Measurements from ENCODE around the gene MSL3B.

GRCh38 chr2:233824373-233824772 is 43.8 kb downstream of the MSL3B start:
- TF ChIP-seq CTCF (conservative IDR thresholded peaks at IDR 0.05 in 1 of 2, IDR thresholded peaks at IDR 0.05 in 1 of 2; ENCODE audit: extremely low read depth in 1 of 2, insufficient read depth in 1 of 2, low read depth in 1 of 2, low read length in 2 of 2) (no peak), EZH2 (IDR thresholded peaks at IDR 0.05; ENCODE audit: borderline replicate concordance, low read length) (no peak)

Data from mammary epithelial cell (primary cell).